Neuronal stem cell (in vitro differentiated cells): ENCODE results near the gene CNTN2.
A peak's percentile ranks its signal among the peaks of the same experiment; 100 is the strongest.

ENCODE experiments used
- DNase-seq: peaks from one replicate; pipeline ENCODE4 v3.0.0-alpha.2; 2013; ENCODE audit warnings: low spot score
- H2AFZ ChIP-seq: one replicate; pipeline ENCODE4 v1.6.1; 2013; ENCODE audit warnings: mild to moderate bottlenecking, low read length, inconsistent platforms
- H2AK5ac ChIP-seq: 2 replicates; pipeline ENCODE4 v1.6.1; 2013; ENCODE audit warnings: low read depth, mild to moderate bottlenecking, inconsistent platforms, low read length, moderate library complexity, mixed read lengths
- H2BK120ac ChIP-seq: 2 replicates; pipeline ENCODE4 v1.6.1; 2013; ENCODE audit warnings: low read depth, mild to moderate bottlenecking, inconsistent platforms, low read length, moderate library complexity, mixed read lengths
- H2BK12ac ChIP-seq: one replicate; pipeline ENCODE4 v1.6.1; 2013; ENCODE audit warnings: low read length, inconsistent platforms
- H2BK15ac ChIP-seq: 2 replicates; pipeline ENCODE4 v1.6.1; 2013; ENCODE audit warnings: mild to moderate bottlenecking, low read length, inconsistent platforms, mixed read lengths
- H2BK5ac ChIP-seq: one replicate; pipeline ENCODE4 v1.6.1; 2013; ENCODE audit warnings: inconsistent platforms, mild to moderate bottlenecking, low read length, moderate library complexity
- H3K14ac ChIP-seq: one replicate; pipeline ENCODE4 v1.6.1; 2013; ENCODE audit warnings: low read length, inconsistent platforms
- H3K18ac ChIP-seq: 2 replicates; pipeline ENCODE4 v1.6.1; 2013; ENCODE audit warnings: low read length, inconsistent platforms
- H3K23ac ChIP-seq: 2 replicates; pipeline ENCODE4 v1.6.1; 2013; ENCODE audit warnings: low read depth, mild to moderate bottlenecking, mixed read lengths, low read length, inconsistent platforms; ENCODE audit not compliant: poor library complexity
- H3K27ac ChIP-seq: replicated peaks from 3 replicates; pipeline ENCODE4 v1.5.1; 2013; ENCODE audit warnings: low read length, inconsistent platforms
- H3K27me3 ChIP-seq, 3 experiments: 2 replicates each; pipeline ENCODE4 v1.6.1; 2013; ENCODE audit warnings: low read length in 3 of 3, mild to moderate bottlenecking in 2 of 3, inconsistent platforms in 1 of 3, low read depth in 1 of 3, mixed read lengths in 1 of 3, moderate library complexity in 1 of 3; ENCODE audit not compliant: control insufficient read depth in 3 of 3, insufficient read depth in 3 of 3
- H3K36me3 ChIP-seq, 2 donors: replicated peaks in 1 of 2; 2 replicates each; pipeline ENCODE4 v1.6.1; 2013; ENCODE audit warnings: low read length in 2 of 2; ENCODE audit not compliant: control insufficient read depth in 2 of 2, insufficient read depth in 2 of 2
- H3K4ac ChIP-seq: 2 replicates; pipeline ENCODE4 v1.6.1; 2013; ENCODE audit warnings: inconsistent platforms, mild to moderate bottlenecking, low read length, moderate library complexity
- H3K4me1 ChIP-seq, 2 donors: 1 replicate in 1 of 2; 2 replicates in 1 of 2; pipeline ENCODE4 v1.6.1; 2013; ENCODE audit warnings: low read length in 2 of 2, low read depth in 1 of 2; ENCODE audit not compliant: control insufficient read depth in 2 of 2, insufficient read depth in 1 of 2
- H3K4me2 ChIP-seq: one replicate; pipeline ENCODE4 v1.6.1; 2013; ENCODE audit warnings: mild to moderate bottlenecking, low read length, inconsistent platforms; ENCODE audit not compliant: insufficient read depth, poor library complexity, severe bottlenecking
- H3K4me3 ChIP-seq, 2 donors: 2 replicates each; pipeline ENCODE4 v1.5.1; 2013; ENCODE audit warnings: low read length in 2 of 2, mild to moderate bottlenecking in 2 of 2, inconsistent platforms in 1 of 2, moderate library complexity in 1 of 2
- H3K79me1 ChIP-seq: one replicate; pipeline ENCODE4 v1.6.1; 2013; ENCODE audit warnings: low read depth, mild to moderate bottlenecking, inconsistent platforms, low read length, moderate library complexity
- H3K9ac ChIP-seq: one replicate; pipeline ENCODE4 v1.6.1; 2013; ENCODE audit warnings: mild to moderate bottlenecking, low read depth, low read length, inconsistent platforms; ENCODE audit not compliant: poor library complexity
- H3K9me3 ChIP-seq, 2 donors: replicated peaks in 1 of 2; 2 replicates each; pipeline versions ENCODE3 to v1.6.1; 2013; ENCODE audit warnings: low read length in 2 of 2, mild to moderate bottlenecking in 2 of 2, inconsistent platforms in 1 of 2, low read depth in 1 of 2, mixed read lengths in 1 of 2, moderate library complexity in 1 of 2; ENCODE audit not compliant: control insufficient read depth in 2 of 2, insufficient read depth in 1 of 2
- H4K8ac ChIP-seq: one replicate; pipeline ENCODE4 v1.6.1; 2013; ENCODE audit warnings: low read depth, mild to moderate bottlenecking, inconsistent platforms, low read length, moderate library complexity
- H4K91ac ChIP-seq: one replicate; pipeline ENCODE4 v1.6.1; 2013; ENCODE audit warnings: low read length, low read depth, mild to moderate bottlenecking, inconsistent platforms; ENCODE audit not compliant: poor library complexity
- WGBS, 2 donors: extraction: QIAGEN DNeasy Blood & Tissue Kit; methylation state at CpG; one replicate each; pipeline ENCODE4 v1.1.7; 2013; ENCODE audit warnings: missing lambda C conversion rate in 2 of 2, mixed read lengths in 1 of 2; ENCODE audit not compliant: insufficient read length in 2 of 2, insufficient replicate concordance in 1 of 2; ENCODE audit errors: extremely low coverage in 2 of 2; 5-methylcytosine and 5-hydroxymethylcytosine counted together

CNTN2 gene

GRCh38 chr1:205066141-205066818, 23.3 kb downstream of the CNTN2 start:
- no peak overlapping the region for H4K91ac ChIP-seq
- no peak overlapping the region for H2AK5ac ChIP-seq
- WGBS, 2 donors: no CpG with 5 or more reads among the region's 13 CpGs
- no peak overlapping the region for H3K27ac ChIP-seq
- no peaks in the 10 kb centered on the region for H3K36me3 ChIP-seq
- no peak overlapping the region for H3K9ac ChIP-seq
- H4K8ac ChIP-seq: no peak overlapping the region
- peaks cover 0 to 2% (median 0%) of the 10 kb centered on the region in 3 experiments for H3K27me3 ChIP-seq
- H2BK15ac ChIP-seq: no peak overlapping the region
- no peak overlapping the region for H2BK120ac ChIP-seq
- no peak overlapping the region for H3K4me3 ChIP-seq
- H3K79me1 ChIP-seq: no peaks in the 10 kb centered on the region
- no peak overlapping the region for H2BK5ac ChIP-seq
- H3K18ac ChIP-seq: no peak overlapping the region
- no peak overlapping the region for H3K14ac ChIP-seq
- H2BK12ac ChIP-seq: no peak overlapping the region
- no peak for DNase-seq
- H2AFZ ChIP-seq: no peak overlapping the region
- H3K4me1 ChIP-seq: peaks cover 4 to 5% of the 10 kb centered on the region in 2 donors
- no peak overlapping the region for H3K4me2 ChIP-seq
- no peaks in the 10 kb centered on the region for H3K9me3 ChIP-seq
- no peak overlapping the region for H3K4ac ChIP-seq
- peak overlapping the region; percentile 1 for H3K23ac ChIP-seq

- Histone ChIP-seq H2AK5ac (no peak overlapping the region), H2BK12ac (no peak overlapping the region), H3K27me3 (peaks cover 0 to 2% (median 0%) of the 10 kb centered on the region in 3 experiments), H3K4me3 (no peak overlapping the region), H3K79me1 (no peaks in the 10 kb centered on the region), H3K36me3 (no peaks in the 10 kb centered on the region), H3K4ac (no peak overlapping the region), H2BK15ac (no peak overlapping the region), H4K8ac (no peak overlapping the region), H3K23ac (no peak overlapping the region), H3K9ac (peak overlapping the region; percentile 47), H2BK120ac (no peak overlapping the region), H3K9me3 (no peaks in the 10 kb centered on the region), H2BK5ac (no peak overlapping the region), H2AFZ (no peak overlapping the region), H3K4me2 (no peak overlapping the region), H3K27ac (no peak overlapping the region), H3K18ac (no peak overlapping the region), H3K14ac (no peak overlapping the region), H4K91ac (no peak overlapping the region), H3K4me1 (peaks cover 0 to 3% of the 10 kb centered on the region in 2 donors)
- no CpG with 5 or more reads among the region's 6 CpGs for WGBS, 2 donors
- no peak for DNase-seq
Observed at GRCh38 chr1:205067031-205067430, 24.0 kb downstream of the CNTN2 start.

GRCh38 chr1:205068001-205068400, 25.0 kb downstream of the CNTN2 start:
- DNase-seq: no peak

GRCh38 chr1:205068457-205069040, 25.5 kb downstream of the CNTN2 start:
- H3K9me3 ChIP-seq: no peaks in the 10 kb centered on the region
- no peak overlapping the region for H2BK12ac ChIP-seq
- no peak overlapping the region for H3K4ac ChIP-seq
- H3K14ac ChIP-seq: no peak overlapping the region
- no peaks in the 10 kb centered on the region for H3K36me3 ChIP-seq
- no peak overlapping the region for H3K23ac ChIP-seq
- H3K79me1 ChIP-seq: no peaks in the 10 kb centered on the region
- H4K8ac ChIP-seq: no peak overlapping the region
- H2AK5ac ChIP-seq: no peak overlapping the region
- no peak overlapping the region for H3K18ac ChIP-seq
- no peak overlapping the region for H3K4me2 ChIP-seq
- no peak overlapping the region for H3K4me3 ChIP-seq
- no peak overlapping the region for H2BK5ac ChIP-seq
- H2BK15ac ChIP-seq: no peak overlapping the region
- peaks cover 0 to 3% of the 10 kb centered on the region in 2 donors for H3K4me1 ChIP-seq
- no peak overlapping the region for H2BK120ac ChIP-seq
- peaks cover 0 to 10% (median 0%) of the 10 kb centered on the region in 3 experiments for H3K27me3 ChIP-seq
- H3K27ac ChIP-seq: no peak overlapping the region
- no peak overlapping the region for H3K9ac ChIP-seq
- H4K91ac ChIP-seq: no peak overlapping the region
- WGBS, 2 donors: no CpG with 5 or more reads among the region's 2 CpGs
- no peak overlapping the region for H2AFZ ChIP-seq
- no peak for DNase-seq

More at GRCh38 chr1:205068001-205068400, 25.0 kb downstream of the CNTN2 start:
- H2AFZ ChIP-seq: no peak overlapping the region
- H4K8ac ChIP-seq: no peak overlapping the region
- WGBS, 2 donors: no CpG with 5 or more reads among the region's 4 CpGs
- H4K91ac ChIP-seq: no peak overlapping the region
- H3K23ac ChIP-seq: no peak overlapping the region
- H3K36me3 ChIP-seq: no peaks in the 10 kb centered on the region
- no peaks in the 10 kb centered on the region for H3K9me3 ChIP-seq
- no peak overlapping the region for H3K14ac ChIP-seq
- no peak overlapping the region for H3K9ac ChIP-seq
- H3K4me2 ChIP-seq: no peak overlapping the region
- H3K79me1 ChIP-seq: no peaks in the 10 kb centered on the region
- H2BK12ac ChIP-seq: no peak overlapping the region
- H3K27ac ChIP-seq: no peak overlapping the region
- H2BK15ac ChIP-seq: no peak overlapping the region
- peaks cover 0 to 3% of the 10 kb centered on the region in 2 donors for H3K4me1 ChIP-seq
- no peak overlapping the region for H2BK120ac ChIP-seq
- H2AK5ac ChIP-seq: no peak overlapping the region
- no peak overlapping the region for H3K18ac ChIP-seq
- H3K27me3 ChIP-seq: peaks cover 0 to 7% (median 0%) of the 10 kb centered on the region in 3 experiments
- H3K4ac ChIP-seq: no peak overlapping the region
- H3K4me3 ChIP-seq: no peak overlapping the region
- no peak overlapping the region for H2BK5ac ChIP-seq
